Anterior cingulate cortex (tissue), 58 donors: ENCODE results near the gene EFR3B.

Source experiments
- DNase-seq, 58 donors: peaks; one replicate each; lab custom pipeline; 2025; lab: John Stamatoyannopoulos, UW

EFR3B gene

GRCh38 chr2:25032901-25033300 lies 9.0 kb upstream of the EFR3B start:
- DNase-seq = no peak

GRCh38 chr2:25034081-25034480 lies 7.8 kb upstream of the EFR3B start:
- no peak for DNase-seq

- no peak for DNase-seq
Observed at GRCh38 chr2:25035537-25036220, 6.2 kb upstream of the EFR3B start.

GRCh38 chr2:25036221-25036559 lies 5.7 kb upstream of the EFR3B start:
- DNase-seq = no peak

- DNase-seq = no peak
Observed at GRCh38 chr2:25039126-25039525, 2.8 kb upstream of the EFR3B start.

- peak in 36 of 58 donors; percentile 34 to 78 (median 60) for DNase-seq
Observed at GRCh38 chr2:25041307-25041927, 459 bp upstream of the EFR3B start.

GRCh38 chr2:25042321-25043240 lies 705 bp downstream of the EFR3B start:
- DNase-seq = peak in 30 of 58 donors; percentile 25 to 77 (median 58)

GRCh38 chr2:25043241-25043867 lies 1.5 kb downstream of the EFR3B start:
- peak in 10 of 58 donors; percentile 12 to 48 (median 26) for DNase-seq

GRCh38 chr2:25044011-25044410 lies 2.1 kb downstream of the EFR3B start:
- no peak for DNase-seq

- peak in 7 of 58 donors; percentile 9 to 37 (median 28) for DNase-seq
Observed at GRCh38 chr2:25044990-25045389, 3.1 kb downstream of the EFR3B start.

- DNase-seq = no peak
Observed at GRCh38 chr2:25049422-25049821, 7.5 kb downstream of the EFR3B start.

- no peak for DNase-seq
Observed at GRCh38 chr2:25050128-25050527, 8.3 kb downstream of the EFR3B start.

GRCh38 chr2:25053041-25053440 lies 11.2 kb downstream of the EFR3B start:
- DNase-seq = peak in 1 of 58 donors; percentile 16

GRCh38 chr2:25054720-25055119 lies 12.8 kb downstream of the EFR3B start:
- DNase-seq = no peak

GRCh38 chr2:25055376-25055920 lies 13.6 kb downstream of the EFR3B start:
- DNase-seq = no peak

GRCh38 chr2:25056098-25056821 lies 14.4 kb downstream of the EFR3B start:
- peak in 7 of 58 donors; percentile 11 to 53 (median 18) for DNase-seq

GRCh38 chr2:25062511-25062917 lies 20.6 kb downstream of the EFR3B start:
- peak in 57 of 58 donors; percentile 38 to 99 (median 89) for DNase-seq

- DNase-seq = peak in 52 of 58 donors; percentile 21 to 87 (median 60)
Observed at GRCh38 chr2:25063876-25064660, 22.2 kb downstream of the EFR3B start.

- DNase-seq = peak in 2 of 58 donors; percentile 20 to 47
Observed at GRCh38 chr2:25065768-25066167, 23.9 kb downstream of the EFR3B start.
